Liver (tissue), 9 donors: ENCODE results near the gene RBBP4. TPM values are rescaled to one million over a fixed set of nuclear protein-coding genes. Genes with fewer than 3 reads are reported as not detected.

Experiments used
- DNase-seq: peaks from one replicate; pipeline ENCODE4 v3.0.0-alpha.2; 2017; ENCODE audit warnings: low spot score
- H3K27ac ChIP-seq, 2 donors: one replicate each; pipeline ENCODE4 v1.7.0; 2013; ENCODE audit warnings: inconsistent platforms in 2 of 2, low read length in 2 of 2, control low read depth in 1 of 2, low read depth in 1 of 2, mild to moderate bottlenecking in 1 of 2
- H3K27me3 ChIP-seq, 4 donors: one replicate each; pipeline versions ENCODE4 v1.6.1 to v1.7.0; 2013; ENCODE audit warnings: low read length in 3 of 4, inconsistent platforms in 1 of 4, mild to moderate bottlenecking in 1 of 4, moderate library complexity in 1 of 4; ENCODE audit not compliant: control insufficient read depth in 4 of 4, insufficient read depth in 4 of 4
- H3K36me3 ChIP-seq, 4 donors: one replicate each; pipeline versions ENCODE4 v1.6.1 to v1.7.0; 2013; ENCODE audit warnings: low read length in 3 of 4, mild to moderate bottlenecking in 3 of 4, low read depth in 1 of 4, moderate library complexity in 1 of 4; ENCODE audit not compliant: control insufficient read depth in 4 of 4, insufficient read depth in 3 of 4
- H3K4me1 ChIP-seq, 4 donors: one replicate each; pipeline versions ENCODE4 v1.6.1 to v1.7.0; 2013; ENCODE audit warnings: low read length in 3 of 4, mild to moderate bottlenecking in 3 of 4, moderate library complexity in 1 of 4; ENCODE audit not compliant: control insufficient read depth in 4 of 4, insufficient read depth in 4 of 4
- H3K4me3 ChIP-seq, 3 donors: one replicate each; pipeline versions ENCODE4 v1.6.1 to v1.7.0; 2013; ENCODE audit warnings: low read length in 3 of 3, control low read depth in 1 of 3, low read depth in 1 of 3, mild to moderate bottlenecking in 1 of 3
- H3K9ac ChIP-seq, 2 donors: one replicate each; pipeline ENCODE4 v1.7.0; 2013; ENCODE audit warnings: low read length in 2 of 2, mild to moderate bottlenecking in 2 of 2, moderate library complexity in 2 of 2, control low read depth in 1 of 2, low read depth in 1 of 2
- H3K9me3 ChIP-seq, 4 donors: one replicate each; pipeline versions ENCODE4 v1.6.1 to v1.7.0; 2013; ENCODE audit warnings: low read length in 3 of 4; ENCODE audit not compliant: control insufficient read depth in 4 of 4
- ATF3 ChIP-seq: IDR thresholded peaks from 2 replicates; pipeline ENCODE4 v1.6.1; 2016; ENCODE audit warnings: antibody characterized with exemption
- EGR1 ChIP-seq, 2 donors: IDR thresholded peaks; 2 replicates each; pipeline ENCODE4 v1.6.1; 2016 to 2018; ENCODE audit warnings: antibody characterized with exemption in 2 of 2, low read depth in 2 of 2
- FOXA1 ChIP-seq: IDR thresholded peaks from 2 replicates; pipeline ENCODE4 v1.6.1; 2016; ENCODE audit warnings: antibody characterized with exemption
- FOXA2 ChIP-seq: IDR thresholded peaks from 2 replicates; pipeline ENCODE4 v1.6.1; 2016; ENCODE audit warnings: antibody characterized with exemption
- GABPA ChIP-seq, 2 donors: IDR thresholded peaks in 1 of 2; conservative IDR thresholded peaks in 1 of 2; 2 replicates each; pipeline ENCODE4 v1.6.1; 2016; ENCODE audit warnings: antibody characterized with exemption in 2 of 2, mild to moderate bottlenecking in 1 of 2, moderate library complexity in 1 of 2
- HNF4A ChIP-seq, 2 donors: conservative IDR thresholded peaks; 2 replicates each; pipeline ENCODE4 v1.6.1; 2016; ENCODE audit warnings: antibody characterized with exemption in 2 of 2, mild to moderate bottlenecking in 2 of 2
- HNF4G ChIP-seq: IDR thresholded peaks from 2 replicates; pipeline ENCODE4 v1.6.1; 2016; ENCODE audit warnings: antibody characterized with exemption
- JUND ChIP-seq, 2 donors: IDR thresholded peaks; 2 replicates each; pipeline ENCODE4 v1.6.1; 2016; ENCODE audit warnings: antibody characterized with exemption in 2 of 2
- NR2F2 ChIP-seq: IDR thresholded peaks from 2 replicates; pipeline ENCODE4 v1.6.1; 2016; ENCODE audit warnings: antibody characterized with exemption
- RAD21 ChIP-seq, 2 donors: IDR thresholded peaks; 2 replicates each; pipeline ENCODE4 v1.6.1; 2016; ENCODE audit warnings: antibody characterized with exemption in 2 of 2, mild to moderate bottlenecking in 2 of 2
- RXRA ChIP-seq, 2 donors: IDR thresholded peaks; 2 replicates each; pipeline ENCODE4 v1.6.1; 2017 to 2018; ENCODE audit warnings: antibody characterized with exemption in 2 of 2, mild to moderate bottlenecking in 1 of 2
- SP1 ChIP-seq: IDR thresholded peaks from 2 replicates; pipeline ENCODE4 v1.6.1; 2018; ENCODE audit warnings: antibody characterized with exemption, mild to moderate bottlenecking
- TAF1 ChIP-seq: conservative IDR thresholded peaks from 2 replicates; pipeline ENCODE4 v1.6.1; 2016; ENCODE audit warnings: antibody characterized with exemption, mild to moderate bottlenecking
- YY1 ChIP-seq: IDR thresholded peaks from 2 replicates; pipeline ENCODE4 v1.6.1; 2016; ENCODE audit warnings: antibody characterized with exemption, mild to moderate bottlenecking
- WGBS: extraction: QIAGEN DNeasy Blood & Tissue Kit; methylation state at CpG from one replicate; pipeline ENCODE4 v1.1.7; 2013; 5-methylcytosine and 5-hydroxymethylcytosine counted together
- polyA plus RNA-seq, 2 donors: library from polyadenylated mRNA; stranded (reverse) in 1 of 2; unstranded in 1 of 2; fragments of 200-250 nt in 1 of 2; fragments of >200 nt in 1 of 2; fragmentation: Nextera tagmentation in 1 of 2; extraction: Ambion mirVana in 1 of 2; gene quantifications; one replicate each; pipeline versions ENCODE4 v1.2.1 to v1.2.3, GENCODE V29; 2013 to 2015
- total RNA-seq, 2 donors: library from RNA; depleted of rRNA; stranded (reverse); fragments of >200 nt; gene quantifications; one replicate each; pipeline ENCODE4 v1.2.3, GENCODE V29; 2014
- TF ChIP-seq, protein P1 (sequence below): IDR thresholded peaks from 2 replicates; pipeline ENCODE4 v1.6.1; 2016; ENCODE audit warnings: antibody characterized with exemption, mild to moderate bottlenecking
- TF ChIP-seq, protein P2 (sequence below): fragments of 150-350 bp; IDR thresholded peaks from 2 replicates; pipeline ENCODE4 v1.5.1; 2017; ENCODE audit warnings: improper control_type of control experiment, low read depth, low read length; ENCODE audit not compliant: missing input control
- TF ChIP-seq, protein P3 (sequence below): IDR thresholded peaks from 2 replicates; pipeline ENCODE4 v1.6.1; 2016; ENCODE audit warnings: antibody characterized with exemption
- donor health status: healthy.
- donor health status: healthy.
- donor health status: healthy.
- donor health status: healthy.
- donor health status: healthy.

RBBP4 gene
- total and polyA plus RNA-seq, 4 donors: 35.3 to 93.1 (median 49.0) TPM

DNA sequence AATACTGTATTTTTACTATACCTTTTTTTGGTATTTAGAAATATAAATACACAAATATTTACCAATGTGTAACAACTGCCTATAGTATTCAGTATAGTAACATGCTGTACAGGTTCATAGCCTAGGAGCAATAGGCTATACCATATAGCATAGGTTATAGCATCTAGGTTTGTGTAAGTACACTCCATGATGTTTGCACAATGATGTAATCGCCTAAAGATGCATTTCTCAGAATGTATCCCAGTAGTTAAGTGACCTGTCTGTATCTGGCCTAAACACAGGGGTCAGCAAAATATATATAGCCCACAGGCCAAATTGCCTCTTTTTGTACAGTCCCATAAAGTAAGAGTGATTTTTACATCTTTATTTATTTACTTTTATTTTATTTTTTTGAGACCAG, 24.8 kb upstream of the RBBP4 start:
- no peak for TF ChIP-seq YY1
- TF ChIP-seq, protein P1, sequence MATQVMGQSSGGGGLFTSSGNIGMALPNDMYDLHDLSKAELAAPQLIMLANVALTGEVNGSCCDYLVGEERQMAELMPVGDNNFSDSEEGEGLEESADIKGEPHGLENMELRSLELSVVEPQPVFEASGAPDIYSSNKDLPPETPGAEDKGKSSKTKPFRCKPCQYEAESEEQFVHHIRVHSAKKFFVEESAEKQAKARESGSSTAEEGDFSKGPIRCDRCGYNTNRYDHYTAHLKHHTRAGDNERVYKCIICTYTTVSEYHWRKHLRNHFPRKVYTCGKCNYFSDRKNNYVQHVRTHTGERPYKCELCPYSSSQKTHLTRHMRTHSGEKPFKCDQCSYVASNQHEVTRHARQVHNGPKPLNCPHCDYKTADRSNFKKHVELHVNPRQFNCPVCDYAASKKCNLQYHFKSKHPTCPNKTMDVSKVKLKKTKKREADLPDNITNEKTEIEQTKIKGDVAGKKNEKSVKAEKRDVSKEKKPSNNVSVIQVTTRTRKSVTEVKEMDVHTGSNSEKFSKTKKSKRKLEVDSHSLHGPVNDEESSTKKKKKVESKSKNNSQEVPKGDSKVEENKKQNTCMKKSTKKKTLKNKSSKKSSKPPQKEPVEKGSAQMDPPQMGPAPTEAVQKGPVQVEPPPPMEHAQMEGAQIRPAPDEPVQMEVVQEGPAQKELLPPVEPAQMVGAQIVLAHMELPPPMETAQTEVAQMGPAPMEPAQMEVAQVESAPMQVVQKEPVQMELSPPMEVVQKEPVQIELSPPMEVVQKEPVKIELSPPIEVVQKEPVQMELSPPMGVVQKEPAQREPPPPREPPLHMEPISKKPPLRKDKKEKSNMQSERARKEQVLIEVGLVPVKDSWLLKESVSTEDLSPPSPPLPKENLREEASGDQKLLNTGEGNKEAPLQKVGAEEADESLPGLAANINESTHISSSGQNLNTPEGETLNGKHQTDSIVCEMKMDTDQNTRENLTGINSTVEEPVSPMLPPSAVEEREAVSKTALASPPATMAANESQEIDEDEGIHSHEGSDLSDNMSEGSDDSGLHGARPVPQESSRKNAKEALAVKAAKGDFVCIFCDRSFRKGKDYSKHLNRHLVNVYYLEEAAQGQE: no peak
- TF ChIP-seq TAF1: no peak
- TF ChIP-seq FOXA1: no peak
- no peak for TF ChIP-seq SP1
- TF ChIP-seq NR2F2: no peak
- TF ChIP-seq EGR1 (IDR thresholded peaks at IDR 0.05; ENCODE audit: low read depth in 2 of 2): no peak
- TF ChIP-seq, protein P2, sequence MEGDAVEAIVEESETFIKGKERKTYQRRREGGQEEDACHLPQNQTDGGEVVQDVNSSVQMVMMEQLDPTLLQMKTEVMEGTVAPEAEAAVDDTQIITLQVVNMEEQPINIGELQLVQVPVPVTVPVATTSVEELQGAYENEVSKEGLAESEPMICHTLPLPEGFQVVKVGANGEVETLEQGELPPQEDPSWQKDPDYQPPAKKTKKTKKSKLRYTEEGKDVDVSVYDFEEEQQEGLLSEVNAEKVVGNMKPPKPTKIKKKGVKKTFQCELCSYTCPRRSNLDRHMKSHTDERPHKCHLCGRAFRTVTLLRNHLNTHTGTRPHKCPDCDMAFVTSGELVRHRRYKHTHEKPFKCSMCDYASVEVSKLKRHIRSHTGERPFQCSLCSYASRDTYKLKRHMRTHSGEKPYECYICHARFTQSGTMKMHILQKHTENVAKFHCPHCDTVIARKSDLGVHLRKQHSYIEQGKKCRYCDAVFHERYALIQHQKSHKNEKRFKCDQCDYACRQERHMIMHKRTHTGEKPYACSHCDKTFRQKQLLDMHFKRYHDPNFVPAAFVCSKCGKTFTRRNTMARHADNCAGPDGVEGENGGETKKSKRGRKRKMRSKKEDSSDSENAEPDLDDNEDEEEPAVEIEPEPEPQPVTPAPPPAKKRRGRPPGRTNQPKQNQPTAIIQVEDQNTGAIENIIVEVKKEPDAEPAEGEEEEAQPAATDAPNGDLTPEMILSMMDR: no peak
- TF ChIP-seq ATF3: no peak
- no peak for TF ChIP-seq RXRA (IDR thresholded peaks at IDR 0.05)
- no peak for TF ChIP-seq FOXA2
- TF ChIP-seq, protein P3, sequence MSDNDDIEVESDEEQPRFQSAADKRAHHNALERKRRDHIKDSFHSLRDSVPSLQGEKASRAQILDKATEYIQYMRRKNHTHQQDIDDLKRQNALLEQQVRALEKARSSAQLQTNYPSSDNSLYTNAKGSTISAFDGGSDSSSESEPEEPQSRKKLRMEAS: no peak
- TF ChIP-seq JUND (IDR thresholded peaks at IDR 0.05): no peak
- WGBS: 94% methylated on average over 1 of the region's 1 CpG

DNA sequence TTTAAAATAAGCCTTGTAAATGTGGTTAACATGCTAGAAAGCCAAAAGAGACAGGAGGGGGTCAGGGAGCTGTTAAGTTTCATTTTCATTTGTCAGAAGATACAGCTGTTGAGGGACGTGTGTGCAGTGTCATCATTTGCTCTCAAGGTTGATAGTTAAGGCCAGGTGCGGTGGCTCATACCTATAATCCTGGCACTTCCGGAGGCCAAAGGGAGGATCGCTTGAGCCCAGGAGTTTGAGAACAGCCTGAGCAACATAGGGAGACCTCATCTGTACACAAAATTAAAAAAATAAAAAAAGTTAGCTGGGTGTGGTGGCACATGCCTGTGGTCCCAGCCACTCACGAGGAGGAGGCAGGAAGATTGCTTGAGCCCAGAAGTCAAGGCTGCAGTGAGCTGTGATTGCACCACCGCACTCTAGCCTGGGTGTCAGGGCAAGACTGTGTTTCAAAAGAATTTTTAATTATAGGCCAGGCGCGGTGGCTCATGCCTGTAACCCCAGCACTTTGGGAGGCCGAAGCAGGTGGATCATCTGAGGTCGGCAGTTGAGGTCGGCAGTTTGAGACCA, 23.3 kb upstream of the RBBP4 start:
- H3K27ac ChIP-seq: no peak overlapping the region
- no peak for DNase-seq
- H3K36me3 ChIP-seq: peaks cover 8 to 14% (median 11%) of the 10 kb centered on the region in 4 donors
- TF ChIP-seq, protein P3: no peak
- TF ChIP-seq RAD21 (IDR thresholded peaks at IDR 0.05) (no peak), NR2F2 (no peak), HNF4G (no peak), FOXA1 (no peak), YY1 (no peak), HNF4A (conservative IDR thresholded peaks at IDR 0.05) (no peak), TAF1 (no peak), ATF3 (no peak), RXRA (IDR thresholded peaks at IDR 0.05) (no peak), SP1 (no peak), FOXA2 (no peak), GABPA (IDR thresholded peaks at IDR 0.05 in 1 of 2, conservative IDR thresholded peaks at IDR 0.05 in 1 of 2) (no peak)
- TF ChIP-seq, protein P1: no peak
- TF ChIP-seq, protein P2: no peak

More for the DNA sequence above, 24.8 kb upstream of the RBBP4 start:
- no peaks in the 10 kb centered on the region for H3K9me3 ChIP-seq
- no peak overlapping the region for H3K27ac ChIP-seq
- no peaks in the 10 kb centered on the region for H3K4me1 ChIP-seq
- no peak for DNase-seq
- no peak overlapping the region for H3K4me3 ChIP-seq
- no peaks in the 10 kb centered on the region for H3K27me3 ChIP-seq
- no peak overlapping the region for H3K9ac ChIP-seq
- peaks cover 8 to 13% (median 10%) of the 10 kb centered on the region in 4 donors for H3K36me3 ChIP-seq

More for the DNA sequence above, 23.3 kb upstream of the RBBP4 start:
- H3K4me1 ChIP-seq: no peaks in the 10 kb centered on the region
- no peak overlapping the region for H3K4me3 ChIP-seq
- no peak overlapping the region for H3K9ac ChIP-seq
- no peaks in the 10 kb centered on the region for H3K27me3 ChIP-seq
- WGBS: 83% methylated on average over 11 of the region's 11 CpGs
- H3K9me3 ChIP-seq: no peaks in the 10 kb centered on the region
